ENCODE results near the gene HAUS5.
"Not testable (repeated sequence)": the region's sequence is repeated elsewhere in the genome, so short reads cannot be mapped to it uniquely, and the experiment has no call there.

Gene HAUS5, protein sequence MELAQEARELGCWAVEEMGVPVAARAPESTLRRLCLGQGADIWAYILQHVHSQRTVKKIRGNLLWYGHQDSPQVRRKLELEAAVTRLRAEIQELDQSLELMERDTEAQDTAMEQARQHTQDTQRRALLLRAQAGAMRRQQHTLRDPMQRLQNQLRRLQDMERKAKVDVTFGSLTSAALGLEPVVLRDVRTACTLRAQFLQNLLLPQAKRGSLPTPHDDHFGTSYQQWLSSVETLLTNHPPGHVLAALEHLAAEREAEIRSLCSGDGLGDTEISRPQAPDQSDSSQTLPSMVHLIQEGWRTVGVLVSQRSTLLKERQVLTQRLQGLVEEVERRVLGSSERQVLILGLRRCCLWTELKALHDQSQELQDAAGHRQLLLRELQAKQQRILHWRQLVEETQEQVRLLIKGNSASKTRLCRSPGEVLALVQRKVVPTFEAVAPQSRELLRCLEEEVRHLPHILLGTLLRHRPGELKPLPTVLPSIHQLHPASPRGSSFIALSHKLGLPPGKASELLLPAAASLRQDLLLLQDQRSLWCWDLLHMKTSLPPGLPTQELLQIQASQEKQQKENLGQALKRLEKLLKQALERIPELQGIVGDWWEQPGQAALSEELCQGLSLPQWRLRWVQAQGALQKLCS
- long read RNA-seq, donor 1, full-length matches to known transcripts, result 8 of 13 reads
- long read RNA-seq, donor 1, partial matches to known transcripts, result 5 of 13 reads
- long read RNA-seq, donor 1, other reads (novel, unspliced or antisense), result 0 of 13 reads
- long read RNA-seq, donor 2, full-length matches to known transcripts, result 6 of 6 reads
- long read RNA-seq, donor 2, partial matches to known transcripts, result 0 of 6 reads
- long read RNA-seq, donor 2, other reads (novel, unspliced or antisense), result 0 of 6 reads
- long read RNA-seq, donor 3, full-length matches to known transcripts, result 4 of 4 reads
- long read RNA-seq, donor 3, partial matches to known transcripts, result 0 of 4 reads
- long read RNA-seq, donor 3, other reads (novel, unspliced or antisense), result 0 of 4 reads
- long read RNA-seq, donor 4, full-length matches to known transcripts, result 9 of 9 reads
- long read RNA-seq, donor 4, partial matches to known transcripts, result 0 of 9 reads
- long read RNA-seq, donor 4, other reads (novel, unspliced or antisense), result 0 of 9 reads
- long read RNA-seq, donor 5, full-length matches to known transcripts, result 3 of 3 reads
- long read RNA-seq, donor 5, partial matches to known transcripts, result 0 of 3 reads
- long read RNA-seq, donor 5, other reads (novel, unspliced or antisense), result 0 of 3 reads
- long read RNA-seq, donor 6, transcript HAUS5-204 (3 exons, 526 nt), result major isoform, 5 of 5 reads
- long read RNA-seq, donor 6, partial matches to known transcripts, result 0 of 5 reads
- long read RNA-seq, donor 6, other reads (novel, unspliced or antisense), result 0 of 5 reads
- long read RNA-seq, donor 7, result 0 reads
- long read RNA-seq, donor 8, partial matches to known transcripts, result 0 of 4 reads
- long read RNA-seq, donor 8, other reads (novel, unspliced or antisense), result 0 of 4 reads

DNA sequence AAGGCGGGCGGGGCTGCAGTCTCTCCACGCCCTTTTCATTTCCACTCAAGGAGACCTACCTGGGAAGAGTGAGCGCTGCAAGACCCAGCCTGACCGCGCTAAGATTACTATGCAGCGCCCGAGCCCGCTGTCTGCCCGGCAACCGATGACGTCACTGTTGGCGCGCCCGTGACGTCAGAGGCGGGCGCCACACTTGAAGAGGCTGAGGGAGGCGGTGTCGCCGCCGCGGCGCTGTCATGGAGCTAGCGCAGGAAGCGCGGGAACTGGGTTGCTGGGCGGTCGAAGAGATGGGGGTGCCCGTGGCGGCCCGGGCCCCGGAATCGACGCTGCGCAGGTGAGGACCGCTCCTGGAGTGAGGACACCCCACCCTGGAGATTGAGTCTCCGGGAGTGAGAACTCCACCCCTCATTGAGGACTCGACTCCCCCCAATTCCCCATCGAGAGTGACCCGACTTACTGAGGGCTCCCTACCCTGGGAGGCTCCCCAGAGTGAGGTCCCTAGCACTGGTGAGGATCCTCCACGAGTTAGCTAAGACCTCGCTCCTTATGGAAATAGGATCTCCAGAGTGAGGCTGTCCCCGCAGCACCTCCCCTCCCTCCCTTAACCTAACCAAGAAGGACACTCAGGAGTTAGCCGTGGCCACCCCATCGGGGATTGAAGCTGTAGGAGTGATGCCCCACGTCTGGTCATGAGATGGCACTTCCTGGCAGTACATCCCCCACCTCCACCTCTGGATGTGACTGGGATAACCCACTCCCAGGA lies at the start of gene HAUS5:
Gene HAUS5, plus strand, starts transcription at position 177 of the 763 bp plus-strand sequence. Its CDS starts 60 bp downstream, at position 237.
- peak; percentile 93 for DNase-seq

DNA sequence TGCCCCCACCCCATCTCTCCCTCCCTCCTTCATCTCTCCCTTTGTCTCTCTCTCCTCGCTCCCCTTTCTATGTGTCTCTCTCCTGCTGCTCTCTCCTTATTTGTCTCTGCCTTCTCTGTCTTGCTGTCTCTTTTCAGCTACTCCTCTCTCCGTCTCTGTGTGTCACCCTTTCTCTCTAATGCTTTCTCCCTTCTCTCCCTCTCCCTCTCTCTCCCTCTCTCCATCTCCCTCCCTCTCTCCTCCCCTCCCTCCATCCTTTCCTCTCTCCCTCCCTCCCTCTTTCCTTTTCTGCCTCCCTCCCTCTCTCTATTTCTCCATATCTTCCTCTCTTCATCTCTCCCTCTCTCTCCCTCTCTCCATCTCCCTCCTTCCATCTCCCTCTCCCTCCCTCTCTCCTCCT lies 49.8 kb upstream of the HAUS5 start:
- DNase-seq, result no peak

DNA sequence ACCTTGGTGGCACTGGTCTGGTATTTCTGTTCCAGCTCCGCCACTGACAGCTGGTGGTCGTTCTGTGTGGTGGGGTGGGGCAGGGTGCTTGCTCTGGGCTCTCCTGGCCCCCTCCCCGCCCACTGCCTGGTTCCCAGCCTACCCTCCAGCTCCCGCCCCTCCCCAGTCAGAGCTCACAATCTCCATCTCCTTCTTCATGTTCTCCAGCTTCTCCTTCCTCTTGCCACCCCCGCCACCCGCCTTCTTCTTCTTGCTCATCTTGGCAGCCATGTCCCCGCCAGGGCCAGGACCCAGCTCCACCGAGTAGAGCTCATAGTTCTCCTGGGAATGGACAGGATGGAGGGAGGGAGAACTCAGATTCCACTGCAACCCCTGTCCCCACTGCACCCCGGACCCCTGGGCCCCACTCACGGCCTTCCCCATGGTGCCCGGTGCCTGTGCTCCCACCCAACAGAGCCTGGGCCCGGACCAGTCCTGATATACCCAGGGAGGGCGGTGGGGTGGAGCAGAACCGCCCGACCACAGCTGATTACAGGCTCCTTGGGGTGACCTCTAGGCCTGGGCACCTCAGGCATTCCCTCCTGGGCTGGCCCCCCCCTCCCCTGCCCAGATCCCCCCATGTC lies 49.2 kb upstream of the HAUS5 start, which contains the start of gene ATP4A:
Gene ATP4A, minus strand, starts transcription at position 452 of the 623 bp plus-strand sequence. Its CDS starts 29 bp downstream, at position 423.
- DNase-seq, result no peak

DNA sequence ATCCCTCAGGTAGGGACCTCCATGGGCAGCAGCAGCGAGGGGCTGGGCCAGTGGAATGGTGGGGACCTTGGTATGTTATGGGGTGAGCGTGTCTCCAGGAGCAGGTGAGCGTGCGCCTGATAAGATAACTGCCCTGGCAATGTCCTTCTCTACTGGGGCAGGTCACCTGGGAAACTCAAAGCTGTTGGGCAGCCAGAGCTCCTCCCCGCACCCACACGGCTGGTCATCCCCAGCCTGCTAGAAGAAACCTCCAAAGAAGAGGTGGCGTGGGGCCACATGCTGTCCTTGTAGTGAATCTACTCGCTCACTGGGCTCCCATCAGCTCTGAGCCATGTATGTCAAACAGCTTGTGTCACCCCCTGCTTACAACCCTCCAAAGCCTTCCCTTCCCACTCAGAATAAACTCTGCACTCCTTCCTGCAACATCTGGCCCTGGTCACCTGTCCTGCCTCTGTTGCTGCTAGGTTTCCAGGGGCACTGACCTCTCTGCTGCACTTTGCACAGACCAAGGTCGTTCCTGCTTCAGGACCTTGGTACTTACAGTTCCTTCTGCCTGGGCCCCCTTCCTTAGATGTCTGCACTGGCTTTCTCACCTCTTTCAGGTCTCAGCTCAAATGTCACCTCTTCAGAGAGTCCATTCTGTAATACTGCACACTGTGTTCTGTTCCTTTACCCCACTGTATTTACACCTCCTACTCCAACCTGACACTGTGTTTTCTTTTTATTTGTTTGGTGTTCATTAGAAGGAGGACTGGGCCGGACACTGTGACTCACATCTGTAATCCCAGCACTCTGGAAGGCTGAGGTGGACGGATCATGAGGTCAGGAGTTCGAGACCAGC lies 47.3 kb upstream of the HAUS5 start:
- DNase-seq, result no peak

DNA sequence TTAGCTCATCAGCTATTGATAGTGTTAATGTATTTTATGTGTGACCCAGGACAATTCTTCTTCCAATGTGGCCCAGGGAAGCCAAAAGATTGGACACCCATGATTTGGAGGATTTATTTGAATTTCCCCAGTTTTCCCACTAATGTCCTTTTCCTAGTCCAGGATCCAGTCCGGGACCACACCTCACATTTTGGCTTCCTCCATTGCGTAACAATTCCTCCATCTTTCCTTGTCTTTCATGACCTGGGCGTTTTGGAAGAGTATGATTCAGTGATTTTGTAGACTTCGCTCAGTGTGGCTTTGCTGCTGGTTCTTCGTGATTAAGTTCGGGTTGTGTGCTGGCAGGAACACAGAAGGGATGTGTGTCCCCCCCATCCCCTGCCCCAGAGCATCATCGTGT lies 45.8 kb upstream of the HAUS5 start:
- no peak for DNase-seq

DNA sequence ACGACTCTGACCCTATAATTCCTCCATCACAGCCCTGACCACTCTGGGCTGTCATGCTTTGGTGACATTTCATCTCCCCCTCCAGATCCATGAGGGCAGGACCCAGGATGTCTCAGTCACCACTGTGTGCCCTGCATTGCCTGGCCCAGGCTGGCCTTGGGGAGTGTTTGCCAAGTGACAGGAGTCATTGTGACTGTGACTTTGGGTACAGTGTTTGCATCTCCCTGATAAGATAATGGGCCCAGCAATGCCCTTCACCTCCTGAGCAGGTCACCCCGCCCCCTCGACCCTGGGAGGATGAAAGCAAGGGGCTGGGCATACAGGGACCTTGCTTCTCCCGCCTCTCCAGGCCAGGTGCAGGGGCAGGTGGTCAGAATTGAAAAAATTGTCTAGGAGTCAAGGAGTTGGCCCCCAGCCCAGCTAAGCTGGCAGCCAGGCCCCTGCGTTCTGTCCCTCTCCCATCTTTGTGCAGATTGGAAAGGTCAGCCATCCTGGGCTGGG lies 43.2 kb upstream of the HAUS5 start:
- DNase-seq, result no peak

DNA sequence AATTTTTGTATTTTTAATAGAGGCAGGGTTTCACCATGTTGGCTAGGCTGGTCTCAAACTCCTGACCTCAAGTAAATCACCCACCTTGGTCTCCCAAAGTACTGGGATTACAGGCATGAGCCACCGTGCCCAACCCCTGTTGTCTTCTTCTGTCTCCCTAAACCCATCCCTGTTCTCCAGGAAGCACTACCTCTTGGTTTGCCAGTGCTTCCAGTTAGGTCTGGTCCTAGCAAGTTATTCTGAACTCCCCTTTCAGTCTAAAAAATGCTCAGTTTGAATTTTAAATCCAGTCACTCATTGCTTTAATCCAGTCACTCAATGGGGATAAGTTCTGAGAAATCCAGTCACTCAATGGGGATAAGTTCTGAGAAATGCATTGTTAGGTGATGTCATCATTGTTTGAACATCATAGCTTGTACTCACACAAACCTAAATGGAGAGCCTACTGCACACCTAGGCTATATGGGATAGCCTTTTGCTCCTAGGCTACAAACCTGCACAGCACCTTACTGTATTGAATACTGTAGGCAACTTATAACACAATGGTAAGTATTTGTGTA lies 41.0 kb upstream of the HAUS5 start:
- no peak for DNase-seq

DNA sequence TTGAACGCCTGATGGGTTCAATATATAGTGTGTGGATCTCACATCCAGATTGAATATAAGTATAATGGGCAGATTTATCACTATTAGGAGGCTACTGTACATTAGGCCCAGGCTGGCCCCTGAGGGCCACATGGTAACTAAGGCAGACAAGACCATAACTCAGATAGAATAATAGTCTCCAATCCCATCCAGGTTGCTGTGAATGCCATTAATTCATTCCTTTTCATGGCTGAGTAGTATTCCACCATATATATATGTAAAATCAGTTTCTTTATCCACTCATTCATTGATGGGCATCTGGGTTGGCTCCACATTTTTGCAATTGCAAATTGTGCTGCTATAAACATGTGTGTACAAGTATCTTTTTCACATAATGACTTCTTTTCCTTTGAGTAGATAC lies 34.6 kb upstream of the HAUS5 start:
- DNase-seq, result no peak

DNA sequence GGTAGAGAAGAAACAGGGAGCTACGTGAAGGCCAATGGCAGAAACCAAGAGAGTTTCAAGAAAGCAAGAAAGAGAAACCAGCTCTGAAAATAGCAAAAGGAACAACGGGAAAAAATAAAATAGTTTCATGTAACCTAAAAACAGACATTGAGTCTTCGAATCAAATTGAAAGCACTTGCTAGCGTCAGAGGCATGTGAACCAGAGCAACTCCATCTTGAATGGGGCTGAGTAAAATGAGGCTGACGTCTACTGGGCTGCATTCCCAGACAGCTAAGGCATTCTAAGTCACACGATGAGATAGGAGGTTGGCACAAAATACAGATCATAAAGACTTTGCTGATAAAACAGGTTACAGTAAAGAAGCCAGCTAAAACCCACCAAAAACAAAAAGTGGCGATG lies 33.8 kb upstream of the HAUS5 start:
- DNase-seq, result no peak

DNA sequence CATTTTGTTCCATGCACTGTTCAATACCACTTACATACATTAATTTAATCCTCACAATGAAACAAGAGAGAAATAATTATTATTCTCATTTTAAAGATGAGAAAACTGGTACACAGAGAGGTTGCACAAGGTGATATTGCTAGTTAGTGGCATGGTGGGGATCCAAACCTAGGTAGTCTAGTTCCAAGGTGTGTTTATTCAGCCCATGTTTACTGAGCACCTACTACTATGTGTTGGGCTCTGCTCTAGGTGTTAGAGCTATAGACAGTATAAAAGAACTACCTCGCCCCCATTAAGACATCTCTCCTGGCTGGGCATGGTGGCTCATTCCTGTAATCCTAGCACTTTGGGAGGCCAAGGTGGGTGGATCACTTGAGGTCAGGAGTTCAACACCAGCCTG lies 29.8 kb upstream of the HAUS5 start:
- no peak for DNase-seq

DNA sequence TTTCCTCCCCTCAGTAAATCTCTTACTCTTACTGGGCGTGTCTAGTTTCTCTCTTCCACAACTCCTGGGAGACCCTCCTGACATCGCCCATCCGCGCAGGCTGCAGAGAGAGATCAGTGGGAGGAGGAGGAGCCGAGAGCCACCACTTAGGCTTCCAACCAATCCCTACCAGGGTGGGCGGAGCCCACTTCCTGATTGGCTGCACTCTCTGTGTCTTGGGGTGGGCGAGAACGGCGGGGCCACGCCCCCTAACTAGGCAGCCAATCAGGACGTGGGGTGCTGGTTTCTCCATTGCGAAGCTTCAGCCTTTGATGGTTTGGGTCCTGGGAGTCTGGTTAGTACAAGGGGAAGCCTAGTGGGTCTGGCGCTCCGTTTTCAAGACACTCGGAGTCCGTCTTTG lies 26.7 kb upstream of the HAUS5 start, which contains the start of gene PMIS2:
Gene PMIS2, plus strand, starts transcription at position 326 of the 400 bp plus-strand sequence. CDS start 87 bp downstream, outside the sequence.
- DNase-seq, result no peak

DNA sequence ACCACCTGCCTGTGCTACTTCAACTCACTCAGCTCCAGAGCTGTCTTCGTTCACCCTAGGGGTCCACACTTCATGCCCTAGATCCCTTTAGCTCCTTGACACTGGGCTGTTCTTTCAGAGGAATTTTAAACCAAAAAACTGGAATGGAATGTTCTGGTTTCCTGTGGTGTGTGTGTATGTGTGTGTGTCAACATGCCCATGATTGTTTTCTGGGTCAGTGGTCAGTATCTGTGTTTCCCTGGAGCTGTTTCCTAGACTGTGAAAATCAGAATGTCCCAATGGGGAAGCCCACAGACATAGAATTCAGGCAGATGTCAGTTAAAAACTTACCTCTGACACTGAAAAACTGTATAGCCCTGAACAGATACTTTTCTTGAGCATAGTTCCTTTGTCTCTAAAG lies 25.2 kb upstream of the HAUS5 start:
- no peak for DNase-seq

DNA sequence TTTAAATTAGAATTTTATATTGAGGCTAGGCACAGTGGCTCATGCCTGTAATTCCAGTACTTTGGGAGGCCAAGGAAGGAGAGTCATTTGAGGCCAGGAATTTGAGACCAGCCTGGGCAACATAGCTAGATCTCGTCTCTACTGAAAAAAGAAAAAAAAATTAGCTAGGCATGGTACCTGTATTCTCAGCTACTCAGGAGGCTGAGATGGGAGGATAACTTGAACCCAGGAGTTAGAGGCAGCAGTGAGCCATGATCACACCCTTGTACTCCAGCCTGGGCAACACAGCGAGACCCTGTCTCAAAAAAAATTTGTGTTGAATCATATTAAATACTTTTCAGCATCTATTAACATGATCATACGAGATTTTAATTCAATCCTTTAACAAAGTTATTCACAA lies 21.7 kb upstream of the HAUS5 start:
- DNase-seq, result no peak

DNA sequence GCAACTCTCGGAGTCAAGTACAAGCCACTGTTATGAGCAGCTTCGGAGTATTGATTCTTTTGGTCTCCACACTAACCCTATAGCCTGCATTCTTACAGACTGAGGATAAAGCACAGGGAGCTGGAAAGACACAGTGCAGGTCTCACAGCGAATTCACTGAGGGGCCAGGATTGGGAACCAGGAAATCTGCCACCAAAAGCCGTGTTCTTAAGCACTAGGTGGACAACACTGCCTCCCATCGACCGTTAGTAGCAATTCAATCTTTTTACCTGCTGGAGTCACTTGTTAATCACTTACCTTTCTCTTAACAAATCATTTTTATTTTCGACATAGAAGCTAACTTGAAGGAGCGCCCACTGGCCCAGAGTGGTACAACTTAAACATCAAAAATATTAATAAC lies 20.3 kb upstream of the HAUS5 start:
- DNase-seq, result peak; percentile 8

DNA sequence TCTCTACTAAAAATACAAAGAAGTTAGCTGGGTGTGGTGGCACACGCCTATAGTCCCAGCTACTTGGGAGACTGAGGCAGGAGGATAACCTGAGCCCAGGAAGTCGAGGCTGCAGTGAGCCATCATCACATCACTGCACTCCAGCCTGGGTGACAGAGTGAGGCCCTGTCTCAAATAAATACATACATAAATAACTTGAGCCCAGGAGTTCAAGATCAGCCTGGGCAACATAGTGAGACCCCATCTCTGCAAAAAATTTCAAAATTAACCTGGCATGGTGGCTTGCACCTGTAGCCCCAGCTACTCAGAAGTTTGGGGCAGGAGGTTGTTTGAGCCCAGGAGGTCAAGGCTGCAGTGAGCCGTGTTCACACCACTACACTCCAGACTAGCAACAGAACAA lies 17.5 kb upstream of the HAUS5 start:
- DNase-seq, result not testable (repeated sequence)

DNA sequence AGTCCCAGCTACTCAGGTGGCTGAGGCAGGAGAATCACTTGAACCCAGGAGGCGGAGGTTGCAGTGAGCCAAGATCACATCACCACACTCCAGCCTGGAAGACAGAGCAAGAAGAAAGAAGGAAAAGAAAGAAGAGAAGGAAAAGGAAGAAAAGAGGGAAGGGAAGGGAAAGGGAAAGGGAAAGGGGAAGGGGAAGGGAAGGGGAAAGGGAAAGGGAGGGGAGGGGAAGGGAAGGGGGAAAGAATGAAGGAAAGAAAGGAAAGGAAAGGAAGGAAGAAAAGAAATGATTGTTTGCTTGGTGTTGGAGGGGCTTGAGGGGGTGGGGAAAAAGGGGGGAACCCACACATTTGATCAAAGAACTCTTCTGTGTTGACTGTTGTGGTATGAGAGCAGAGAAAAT lies 16.6 kb upstream of the HAUS5 start:
- no peak for DNase-seq

DNA sequence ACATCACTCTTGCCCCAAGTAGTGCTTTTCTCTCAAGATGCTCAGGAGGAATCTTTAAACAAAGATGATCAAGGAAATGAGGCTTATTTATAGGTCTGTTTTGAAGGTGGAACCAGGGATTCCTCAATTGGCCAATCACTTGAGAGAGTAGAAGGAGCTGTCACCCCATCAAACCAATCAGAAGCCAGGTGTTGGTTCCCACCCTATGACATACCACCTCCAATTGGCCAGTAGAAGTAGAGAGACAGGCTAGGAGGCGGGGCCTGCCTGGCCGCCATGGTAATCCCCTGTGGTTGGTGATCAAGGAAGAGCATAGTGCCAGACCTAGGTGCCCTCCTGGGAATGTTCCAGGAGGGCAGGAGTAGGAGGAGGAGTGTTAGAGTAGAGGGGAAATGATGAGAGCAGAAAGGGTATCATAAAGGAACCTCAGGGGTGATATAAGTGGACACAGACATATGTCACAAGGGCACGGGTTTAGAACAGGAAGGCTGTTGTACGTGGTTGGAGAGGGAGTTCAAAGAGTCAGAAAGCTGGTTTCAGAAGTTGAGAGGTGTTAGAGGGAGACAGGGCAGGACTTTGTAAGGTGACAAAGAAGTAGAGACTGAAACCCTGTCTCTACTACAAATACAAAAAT lies 16.1 kb upstream of the HAUS5 start:
- no peak for DNase-seq

DNA sequence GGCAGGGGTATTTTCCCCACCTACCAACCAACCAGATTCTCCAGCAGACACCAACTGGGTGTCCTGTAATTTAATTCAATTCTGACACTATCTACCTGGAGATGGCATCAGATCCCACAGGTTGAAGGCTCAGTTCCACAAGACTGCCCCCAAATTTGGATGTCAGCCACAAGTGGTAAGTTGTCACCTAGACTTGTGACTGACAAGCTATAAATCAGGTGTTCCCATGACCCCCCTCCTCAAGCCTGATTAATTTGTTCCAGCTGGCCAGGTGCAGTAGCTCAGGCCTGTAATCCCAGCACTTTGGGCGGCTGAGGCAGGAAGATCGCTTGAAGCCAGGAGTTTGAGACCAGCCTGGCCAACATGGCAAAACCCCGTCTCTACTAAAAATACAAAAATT lies 10.6 kb upstream of the HAUS5 start:
- DNase-seq, result no peak

DNA sequence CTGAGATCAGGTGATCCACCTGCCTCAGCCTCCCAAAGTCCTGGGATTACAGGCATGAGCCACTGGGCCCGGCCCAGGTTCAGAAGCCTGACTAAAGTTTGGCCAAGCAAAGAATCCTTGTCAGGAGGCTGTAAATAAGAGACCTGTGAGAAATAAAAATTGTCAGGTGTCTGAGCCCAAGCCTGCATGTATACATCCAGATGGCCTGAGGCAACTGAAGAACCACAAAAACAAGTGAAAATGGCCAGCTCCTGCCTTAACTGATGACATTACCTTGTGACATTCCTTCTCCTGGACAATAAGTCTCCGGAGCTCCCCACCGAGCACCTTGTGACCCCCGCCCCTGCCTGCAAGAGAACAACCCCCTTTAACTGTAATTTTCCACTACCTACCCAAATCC lies 8.1 kb upstream of the HAUS5 start:
- not testable (repeated sequence) for DNase-seq

All from right kidney (tissue), 9 donors.